Panc1 (cell line): ENCODE results near the gene LRCH1. TPM values are rescaled to one million over a fixed set of nuclear protein-coding genes. Genes with fewer than 3 reads are reported as not detected.

ENCODE experiments used
- ATAC-seq: fragments of 200-7000 bp; cut with Tn5 transposase; 2 replicates; pipeline ENCODE4 v1.9.1; 2020; ENCODE audit warnings: mild to moderate bottlenecking, moderate library complexity
- BruUV-seq: library from RNA; stranded (reverse); fragments of 400-500 nt; replicated peaks from 2 replicates; lab custom pipeline; 2021; lab: Mats Ljungman, UMichigan
- CTCF ChIA-PET: fragments of 300-600 bp; sonication (Branson Sonifier 250); formaldehyde crosslinking; loops from one replicate; lab custom pipeline; 2022; ENCODE audit warnings: antibody characterized with exemption; lab: Charles Lee
- POLR2A ChIA-PET: fragments of 300-600 bp; sonication (Branson Sonifier 250); formaldehyde crosslinking; loops from one replicate; lab custom pipeline; 2022; ENCODE audit warnings: antibody characterized with exemption; lab: Charles Lee
- DNase-seq: peaks from one replicate; pipeline ENCODE4 v3.0.0-alpha.2; 2010; ENCODE audit warnings: low read depth, low spot score
- H3K27ac ChIP-seq: 2 replicates; pipeline ENCODE4 v1.5.1; 2011; ENCODE audit warnings: mild to moderate bottlenecking, low read length, inconsistent platforms
- H3K27me3 ChIP-seq: fragments of 200-500 bp; sonication (Bioruptor generic); 2 replicates; pipeline ENCODE4 v1.6.0; 2014; ENCODE audit warnings: low read length, inconsistent platforms; ENCODE audit not compliant: control insufficient read depth, insufficient read depth
- H3K36me3 ChIP-seq: fragments of 200-500 bp; sonication (Bioruptor generic); 2 replicates; pipeline ENCODE4 v1.5.1; 2014; ENCODE audit warnings: inconsistent platforms, mild to moderate bottlenecking, low read length, moderate library complexity; ENCODE audit not compliant: control insufficient read depth, insufficient read depth
- H3K4me1 ChIP-seq: 2 replicates; pipeline ENCODE4 v1.5.1; 2011; ENCODE audit warnings: inconsistent platforms, mild to moderate bottlenecking, low read length, moderate library complexity; ENCODE audit not compliant: control insufficient read depth, insufficient read depth
- H3K4me3 ChIP-seq, 2 experiments: 2 replicates each; pipeline ENCODE4 v1.5.1; 2011 to 2012; ENCODE audit warnings: low read depth in 2 of 2, low read length in 2 of 2, mild to moderate bottlenecking in 2 of 2, inconsistent platforms in 1 of 2, moderate library complexity in 1 of 2
- H3K9me3 ChIP-seq: fragments of 200-500 bp; sonication (Bioruptor generic); 2 replicates; pipeline ENCODE4 v1.5.1; 2014; ENCODE audit warnings: low read depth, mild to moderate bottlenecking, inconsistent platforms, low read length, moderate library complexity; ENCODE audit not compliant: control insufficient read depth, insufficient read depth
- CTCF ChIP-seq: fragments of 450-650 bp; IDR thresholded peaks from 2 replicates; pipeline ENCODE4 v1.5.1; 2017; ENCODE audit warnings: mild to moderate bottlenecking
- POLR2AphosphoS5 ChIP-seq: IDR thresholded peaks from 2 replicates; pipeline ENCODE4 v1.6.1; 2012; ENCODE audit warnings: mild to moderate bottlenecking, low read depth, low read length, moderate library complexity
- REST ChIP-seq, 2 experiments: IDR thresholded peaks; 2 replicates each; pipeline ENCODE4 v1.6.1; 2011 to 2012; ENCODE audit warnings: low read depth in 2 of 2, control low read depth in 1 of 2, low read length in 1 of 2, mild to moderate bottlenecking in 1 of 2, moderate library complexity in 1 of 2; ENCODE audit not compliant: insufficient read depth in 1 of 2
- SIN3A ChIP-seq: IDR thresholded peaks from 2 replicates; pipeline ENCODE4 v1.6.1; 2012; ENCODE audit warnings: low read depth, mild to moderate bottlenecking, low read length, moderate library complexity, borderline replicate concordance; ENCODE audit not compliant: insufficient read depth
- TCF7L2 ChIP-seq: IDR thresholded peaks from 2 replicates; pipeline ENCODE4 v1.6.1; 2011; ENCODE audit warnings: mild to moderate bottlenecking, low read depth, low read length, inconsistent platforms
- in situ Hi-C: cut with HindIII; loops from 2 replicates; pipeline ENCODE4 v1.10.0; 2016; ENCODE audit warnings: low sequenced_read_pairs, low pct_unique_long_range_greater_than_20kb
- intact Hi-C: fragments of 100-400 bp; cut with micrococcal nuclease; formaldehyde crosslinking; loops from one replicate; pipeline ENCODE4 v1.10.0; 2022; ENCODE audit not compliant: unreplicated experiment
- total RNA-seq: library from RNA; stranded (reverse); gene quantifications from one replicate; pipeline ENCODE4 v1.2.1, GENCODE V29; 2021; ENCODE audit not compliant: unreplicated experiment

LRCH1 gene
- total RNA-seq, 1 experiment from 2014 or later: 7.9 TPM

- no peaks in the 10 kb centered on the region for H3K27me3 ChIP-seq
- H3K27ac ChIP-seq: no peak overlapping the region
- H3K9me3 ChIP-seq: no peaks in the 10 kb centered on the region
- DNase-seq (no peak), ATAC-seq (no peak)
- in situ Hi-C loops (no loop called here), intact Hi-C loops (no loop called here)
- ChIA-PET CTCF (no interaction called here), POLR2A (no interaction called here)
- TF ChIP-seq POLR2AphosphoS5 (no peak), CTCF (no peak), REST (IDR thresholded peaks at IDR 0.05; ENCODE audit: insufficient read depth in 1 of 2, low read depth in 2 of 2, low read length in 1 of 2) (no peak), SIN3A (no peak), TCF7L2 (no peak)
- H3K4me3 ChIP-seq: no peak overlapping the region
- no TSS peak for BruUV-seq
- no peaks in the 10 kb centered on the region; the same call in 1 of the 2 replicates for H3K36me3 ChIP-seq
- no peaks in the 10 kb centered on the region for H3K4me1 ChIP-seq
These were observed 133.2 kb downstream of the LRCH1 start for GRCh38 chr13:46686171-46686570.

- ChIA-PET POLR2A (no interaction called here), CTCF (no interaction called here)
- Histone ChIP-seq H3K27ac (no peak overlapping the region), H3K36me3 (no peaks in the 10 kb centered on the region; the same call in 1 of the 2 replicates), H3K9me3 (no peaks in the 10 kb centered on the region), H3K4me3 (no peak overlapping the region), H3K4me1 (no peaks in the 10 kb centered on the region), H3K27me3 (no peaks in the 10 kb centered on the region)
- DNase-seq: no peak
- BruUV-seq: no TSS peak
- in situ Hi-C loops (no loop called here), intact Hi-C loops (no loop called here)
- no peak for ATAC-seq
- TF ChIP-seq TCF7L2 (no peak), REST (IDR thresholded peaks at IDR 0.05; ENCODE audit: insufficient read depth in 1 of 2, low read depth in 2 of 2, low read length in 1 of 2) (no peak), CTCF (no peak), POLR2AphosphoS5 (no peak), SIN3A (no peak)
These were observed 134.8 kb downstream of the LRCH1 start for GRCh38 chr13:46687810-46688209.
